NCI-H1930 (cell line): ENCODE measurements around the gene TDRD5.

Experiments used
- DNase-seq, 2 experiments: peaks; one replicate each; lab custom pipeline; 2025; lab: John Stamatoyannopoulos, UW

TDRD5 gene, protein sequence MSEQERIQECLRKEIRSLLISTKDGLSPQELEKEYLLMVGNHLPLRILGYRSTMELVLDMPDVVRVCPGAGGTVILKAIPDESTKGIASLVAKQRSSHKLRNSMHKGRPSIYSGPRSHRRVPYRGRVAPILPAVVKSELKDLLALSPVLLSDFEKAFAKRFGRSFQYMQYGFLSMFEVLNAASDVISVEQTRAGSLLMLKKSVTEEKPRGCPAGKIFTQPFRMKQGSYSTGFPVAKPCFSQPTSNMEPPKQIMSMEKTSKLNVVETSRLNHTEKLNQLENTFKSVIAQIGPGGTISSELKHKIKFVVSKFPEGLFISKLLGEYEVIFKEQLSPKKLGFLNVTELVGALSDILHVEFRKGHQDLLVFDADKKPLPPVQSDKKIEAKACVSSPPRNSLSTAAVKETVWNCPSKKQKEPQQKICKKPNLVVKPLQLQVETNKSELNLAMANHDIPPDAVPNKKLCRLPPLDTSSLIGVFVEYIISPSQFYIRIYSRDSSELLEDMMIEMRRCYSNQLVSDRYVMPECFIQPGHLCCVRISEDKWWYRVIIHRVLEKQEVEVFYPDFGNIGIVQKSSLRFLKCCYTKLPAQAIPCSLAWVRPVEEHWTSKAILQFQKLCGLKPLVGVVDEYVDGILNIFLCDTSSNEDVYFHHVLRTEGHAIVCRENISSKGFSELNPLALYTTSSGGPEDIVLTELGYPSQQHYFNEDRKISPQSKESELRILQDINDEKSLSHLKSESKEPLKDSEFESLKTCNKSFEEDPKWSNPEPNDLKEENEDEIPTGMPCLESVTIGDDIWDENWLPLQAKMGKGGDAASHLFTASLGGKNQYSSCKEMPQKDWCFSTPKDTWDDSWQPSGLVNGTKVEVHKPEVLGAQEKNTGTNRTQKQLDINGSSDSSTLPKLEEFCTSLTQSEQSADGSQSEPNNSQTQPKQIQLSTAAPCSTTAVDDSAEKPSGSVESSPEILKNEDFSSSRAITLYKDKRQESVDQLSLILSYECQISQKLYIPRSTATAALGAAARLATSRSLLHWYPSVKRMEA

DNA sequence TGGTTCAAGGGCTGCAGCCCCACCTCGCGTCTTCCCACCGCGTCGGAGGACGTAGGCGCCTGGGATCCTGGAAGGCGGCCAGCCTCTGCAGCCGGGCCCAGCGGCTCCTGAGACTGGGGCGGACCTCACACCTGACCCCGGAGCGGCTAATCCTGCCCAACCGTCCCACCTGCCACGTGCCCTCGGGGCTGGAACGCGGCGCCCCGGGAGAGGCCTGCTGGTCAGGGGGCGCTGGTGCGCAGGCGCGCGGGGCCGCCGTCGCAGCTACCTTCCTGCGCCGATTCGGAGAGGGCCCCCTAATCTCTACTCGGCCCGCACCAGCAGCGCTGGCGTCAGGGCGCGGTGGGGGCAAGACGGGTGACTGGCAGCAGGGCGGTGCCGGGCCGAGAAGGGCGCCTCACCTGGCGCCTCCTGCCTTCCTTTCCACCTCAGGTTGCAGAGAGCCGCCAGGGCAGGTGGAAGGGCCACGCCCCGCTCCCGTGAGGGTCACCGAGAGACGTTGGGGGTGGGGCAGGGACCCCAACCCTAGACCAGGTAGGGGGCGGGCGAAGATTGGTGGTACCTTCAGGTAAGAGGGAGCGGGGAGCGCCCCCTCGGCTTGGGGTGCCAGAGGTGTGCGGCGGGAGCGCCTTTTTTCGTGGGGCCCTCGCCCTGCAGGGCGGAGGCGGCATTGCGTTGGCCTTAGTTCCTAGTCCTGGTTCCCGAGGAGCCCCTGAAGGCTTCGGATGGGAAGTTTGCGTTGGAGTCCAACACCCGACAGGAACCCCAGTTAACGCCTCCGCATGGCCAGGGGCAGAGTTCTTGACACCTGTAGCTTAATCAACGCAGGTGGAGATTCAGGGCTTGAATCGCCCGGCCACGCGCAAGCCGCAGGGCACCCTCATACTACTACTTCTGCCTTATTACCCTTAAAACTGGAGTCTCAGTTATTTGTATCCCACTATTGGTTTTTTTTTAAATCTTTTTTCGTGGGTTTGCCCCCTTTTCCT is at the start of gene TDRD5:
TSS of gene TDRD5 (plus strand) at position 241 of the 989 bp plus-strand sequence. CDS start 784 bp downstream, outside the sequence.
- peak; percentile 58 to 67 for DNase-seq

DNA sequence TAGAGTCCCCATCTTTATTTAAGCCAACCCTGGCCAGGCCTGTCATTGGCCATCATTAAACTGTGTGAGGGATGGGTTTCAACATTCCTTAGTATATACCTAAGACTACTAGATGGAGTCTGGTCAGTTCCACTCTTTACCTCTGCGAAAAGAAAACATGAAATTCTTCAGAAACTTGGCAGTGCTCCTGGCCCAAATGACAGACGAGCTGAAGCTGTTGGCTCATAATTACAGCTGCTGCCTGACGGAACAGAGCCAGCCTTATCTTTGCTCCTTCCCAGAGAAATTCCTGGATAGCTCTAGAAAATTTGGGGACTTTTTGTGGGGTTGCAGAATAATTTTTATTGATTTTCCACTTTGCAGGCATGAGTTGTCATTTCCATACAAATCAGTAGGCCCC is 46.3 kb upstream of the TDRD5 start:
- DNase-seq = no peak

DNA sequence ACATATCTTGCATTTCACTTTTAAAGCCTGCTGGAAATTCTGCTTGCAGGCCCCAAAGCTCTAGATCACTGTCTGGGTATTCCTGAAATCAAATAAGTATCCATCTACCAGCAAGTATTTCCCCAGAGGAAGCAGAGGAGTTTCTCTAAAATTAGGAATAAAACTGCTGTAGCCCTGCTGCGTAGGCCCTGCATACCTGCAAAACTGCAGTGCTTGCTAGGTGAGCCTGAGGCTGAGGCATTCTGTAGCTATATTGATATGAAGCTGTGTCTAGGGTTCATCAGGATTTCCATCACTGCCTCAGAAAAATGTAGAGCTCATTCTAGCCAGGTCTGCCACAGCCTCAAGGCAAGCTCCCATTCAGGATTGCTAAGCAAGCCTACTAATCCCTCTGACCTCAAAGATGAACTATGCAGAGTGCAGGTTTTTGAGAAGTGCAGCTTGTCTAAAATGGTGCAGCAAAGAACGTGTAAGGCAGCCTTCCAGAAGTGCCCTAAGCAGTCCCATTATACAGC is 44.6 kb upstream of the TDRD5 start:
- no peak for DNase-seq

DNA sequence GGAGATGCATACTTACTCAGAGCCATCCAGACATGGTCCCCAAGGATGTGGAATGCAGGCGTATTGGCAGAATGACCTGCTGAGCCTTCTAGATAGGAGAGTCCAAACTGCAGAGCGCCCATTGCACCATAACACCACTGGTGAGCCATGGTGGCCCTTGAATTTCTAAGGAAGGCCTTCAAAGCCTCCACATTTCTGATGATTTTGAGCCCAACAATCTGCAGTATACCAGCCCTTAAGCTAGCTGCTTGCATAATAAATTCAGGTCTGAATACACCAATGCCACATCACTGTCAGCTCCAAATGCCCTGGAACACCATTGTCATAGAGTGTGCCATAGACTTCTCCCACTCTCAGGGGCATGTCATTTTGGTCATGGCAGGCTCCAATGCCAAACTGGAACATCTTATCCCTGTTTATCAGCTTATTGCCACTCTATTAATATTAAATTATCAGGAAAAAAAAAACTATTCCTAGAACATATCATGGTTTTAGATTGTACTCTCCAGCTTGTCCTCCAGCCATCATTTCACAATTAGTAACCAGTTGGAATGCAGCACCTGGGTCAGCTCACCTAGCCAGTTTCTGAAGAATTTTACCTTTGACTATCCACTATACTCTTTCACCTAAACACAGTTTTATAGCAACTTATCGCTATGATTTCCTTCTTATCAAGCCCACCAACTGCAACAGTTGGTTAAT is 42.8 kb upstream of the TDRD5 start:
- no peak for DNase-seq

DNA sequence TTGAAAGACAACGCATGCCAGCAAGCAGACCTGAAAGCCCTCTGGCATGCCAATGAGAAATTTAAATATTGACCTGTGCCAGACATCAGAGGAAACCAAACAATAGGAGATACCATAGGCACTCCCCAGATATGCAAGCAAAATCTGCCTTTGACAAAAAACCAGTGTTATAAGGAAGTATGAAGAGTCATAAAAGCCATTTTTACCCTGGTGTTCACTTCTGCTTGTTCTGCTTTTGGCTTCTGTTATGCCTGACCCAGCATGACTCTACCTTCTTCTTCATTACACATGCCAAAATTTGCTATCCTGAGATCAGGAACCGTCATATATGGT is 42.3 kb upstream of the TDRD5 start:
- DNase-seq = no peak

DNA sequence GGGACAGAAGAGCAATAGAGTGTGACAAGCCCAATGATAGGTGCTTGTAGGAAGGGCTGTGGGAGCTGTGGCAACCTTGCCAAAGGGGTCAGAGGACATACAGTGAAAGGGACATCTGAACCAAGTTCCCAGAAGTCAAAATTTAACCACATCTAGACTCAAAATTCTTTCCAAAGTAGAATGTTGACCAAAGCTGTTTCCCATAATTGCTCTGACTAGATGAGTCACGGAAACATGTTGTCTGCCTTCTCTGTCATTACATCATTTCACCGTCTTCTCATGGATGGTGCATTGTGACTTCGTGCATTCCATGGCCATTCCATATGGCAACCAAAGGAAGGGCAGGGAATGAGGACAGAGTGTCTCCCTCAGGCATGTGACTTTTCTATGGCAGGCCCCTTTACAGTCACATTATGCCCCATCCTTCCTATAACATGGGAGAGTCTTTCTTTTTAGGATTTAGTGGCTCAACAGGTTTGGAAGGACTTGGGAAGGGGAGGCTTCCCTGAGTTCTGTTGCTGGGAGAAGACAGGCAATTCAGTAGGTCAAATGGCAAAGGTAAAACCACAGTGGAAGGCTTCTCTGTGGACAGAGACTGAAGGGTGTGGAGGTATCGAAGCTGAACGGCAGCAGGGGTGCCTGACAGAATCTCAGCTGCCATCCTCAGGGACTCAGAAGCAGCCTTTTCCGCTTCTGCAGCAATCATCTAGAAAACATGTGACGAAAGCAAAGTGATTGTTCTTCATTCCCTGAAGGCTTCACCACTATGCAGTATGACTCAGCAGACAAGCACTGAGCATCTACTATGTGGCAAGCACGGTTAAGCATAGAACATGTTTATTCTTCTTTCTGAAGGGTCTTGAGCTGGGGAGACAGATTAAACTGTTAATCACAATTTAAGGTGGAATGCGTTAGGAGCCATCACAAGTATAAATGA is 40.6 kb upstream of the TDRD5 start:
- DNase-seq = no peak

DNA sequence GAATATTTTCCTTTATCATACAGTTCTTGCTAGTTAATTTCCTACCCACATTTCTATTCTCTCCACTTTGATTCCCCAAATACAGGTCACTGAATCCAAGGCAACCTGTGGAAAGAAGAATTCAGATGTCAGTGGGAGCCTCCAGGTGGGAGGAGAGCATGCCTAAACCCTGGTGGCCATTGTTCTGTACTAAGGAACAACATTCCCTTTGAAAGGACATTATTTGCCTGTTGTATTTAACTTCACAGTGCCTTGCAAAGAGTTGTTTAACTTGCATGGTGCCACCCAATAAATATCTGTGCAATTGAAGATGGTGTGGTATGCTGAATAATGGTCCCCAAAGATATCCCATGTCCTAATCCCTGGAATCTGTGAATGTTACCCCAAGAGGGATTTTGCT is 37.2 kb upstream of the TDRD5 start:
- no peak for DNase-seq

DNA sequence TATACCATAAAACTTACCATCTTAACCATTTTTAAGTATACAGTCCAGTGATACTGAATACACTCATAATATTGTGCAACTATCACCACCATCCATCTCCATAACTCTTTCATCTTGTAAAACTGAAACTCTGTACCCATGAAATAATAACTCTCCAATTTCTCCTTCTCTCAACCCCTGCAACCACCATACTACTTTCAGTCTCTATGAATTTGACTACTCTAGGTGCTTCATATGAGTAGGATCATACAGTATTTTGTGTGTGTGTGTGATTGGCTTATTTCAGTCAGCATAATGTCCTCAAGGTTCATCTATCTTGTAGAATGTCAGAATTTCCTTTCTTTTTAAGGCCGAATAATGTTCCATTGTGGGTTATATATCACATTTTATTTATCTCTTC is 33.6 kb upstream of the TDRD5 start:
- DNase-seq = no peak

DNA sequence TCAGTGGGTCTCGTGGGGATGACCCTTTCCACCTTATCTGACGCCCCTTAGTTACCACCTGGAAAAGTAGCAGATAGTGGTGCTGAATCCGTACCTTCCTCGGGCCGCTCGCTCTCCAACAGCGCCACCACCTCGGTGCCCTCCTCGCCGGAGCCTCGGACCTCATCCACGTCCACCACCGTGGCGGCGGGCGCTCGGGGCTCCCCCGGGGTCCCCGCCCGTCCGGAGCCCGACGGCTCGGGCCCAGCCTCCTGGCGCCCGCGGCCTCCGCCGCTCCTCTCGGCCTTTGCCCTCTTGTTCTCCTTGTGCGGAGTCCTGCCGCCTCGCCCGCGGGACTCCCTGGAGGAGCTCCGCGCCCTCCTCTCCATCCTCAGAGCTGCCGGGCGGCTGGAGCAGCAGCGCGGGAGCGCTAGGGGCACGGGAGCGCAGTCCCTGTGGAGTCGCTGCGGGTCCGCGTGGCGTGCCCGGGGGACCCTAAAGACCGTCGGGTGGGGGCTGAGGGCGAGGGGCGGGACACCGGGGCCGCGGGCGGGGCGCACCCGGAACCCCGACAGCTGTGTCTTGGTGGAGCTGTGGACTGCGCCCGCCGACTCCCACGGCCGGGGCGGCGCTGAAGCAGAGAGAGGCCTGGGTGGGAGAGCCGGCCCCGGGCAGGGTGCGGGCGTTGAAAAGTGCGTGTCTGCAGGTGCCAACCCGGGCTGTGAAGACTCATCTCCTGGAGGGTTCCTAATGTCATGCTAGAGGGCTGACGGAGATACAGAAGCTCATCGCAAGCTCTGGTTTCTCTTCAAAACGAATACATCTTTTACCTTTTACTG is 15.9 kb upstream of the TDRD5 start, which contains the start of gene NPHS2:
TSS of gene NPHS2 (minus strand) at position 452 of the 818 bp plus-strand sequence. CDS start at position 368, 84 bp downstream.
- DNase-seq = peak in 1 of 2 experiments; percentile 37

DNA sequence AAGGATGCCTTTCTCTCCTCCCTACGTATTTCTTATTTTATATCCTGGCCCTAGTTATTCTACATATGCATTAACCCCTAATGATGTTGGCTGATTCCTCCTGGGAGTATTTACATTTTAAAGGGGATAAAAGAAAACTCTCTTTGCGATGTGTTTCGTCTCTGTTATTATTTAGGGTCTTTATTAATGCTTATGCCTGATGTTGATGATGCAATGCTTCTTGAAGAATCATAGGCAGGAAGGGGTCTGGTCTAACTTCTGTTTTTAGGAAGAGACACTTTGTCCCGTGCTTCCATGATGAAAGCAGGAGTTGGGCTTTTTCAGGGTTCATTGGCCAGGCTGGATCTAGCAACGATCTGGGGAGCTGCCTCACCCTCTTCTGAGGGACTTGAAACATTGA is 15.1 kb upstream of the TDRD5 start:
- no peak for DNase-seq

DNA sequence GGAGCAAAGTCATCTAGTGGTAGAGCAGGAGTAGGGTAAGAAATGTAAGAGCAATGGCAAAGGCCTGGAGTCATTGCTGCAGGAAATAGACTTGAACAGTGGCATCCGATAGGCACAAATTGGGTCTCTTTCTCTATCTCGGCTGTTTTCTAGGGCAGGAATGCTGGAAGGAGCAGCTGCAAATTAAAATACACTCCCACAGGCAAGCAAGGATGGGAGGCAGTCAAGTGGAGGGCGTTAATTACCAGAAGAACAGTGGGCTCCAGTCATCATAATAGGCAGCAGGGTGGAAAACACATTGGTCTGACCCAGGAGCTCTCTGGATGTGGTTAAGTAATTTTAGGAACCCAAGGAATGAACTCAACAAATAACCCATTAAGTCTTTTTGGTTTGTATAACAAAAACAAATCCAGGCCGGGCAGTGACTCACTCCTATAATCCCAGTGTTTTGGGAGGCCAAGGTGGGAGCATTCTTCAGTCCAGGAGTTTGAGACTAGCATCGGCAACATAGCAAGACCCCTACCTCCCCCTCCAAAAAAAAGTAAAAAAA is 7.8 kb upstream of the TDRD5 start:
- DNase-seq = no peak

DNA sequence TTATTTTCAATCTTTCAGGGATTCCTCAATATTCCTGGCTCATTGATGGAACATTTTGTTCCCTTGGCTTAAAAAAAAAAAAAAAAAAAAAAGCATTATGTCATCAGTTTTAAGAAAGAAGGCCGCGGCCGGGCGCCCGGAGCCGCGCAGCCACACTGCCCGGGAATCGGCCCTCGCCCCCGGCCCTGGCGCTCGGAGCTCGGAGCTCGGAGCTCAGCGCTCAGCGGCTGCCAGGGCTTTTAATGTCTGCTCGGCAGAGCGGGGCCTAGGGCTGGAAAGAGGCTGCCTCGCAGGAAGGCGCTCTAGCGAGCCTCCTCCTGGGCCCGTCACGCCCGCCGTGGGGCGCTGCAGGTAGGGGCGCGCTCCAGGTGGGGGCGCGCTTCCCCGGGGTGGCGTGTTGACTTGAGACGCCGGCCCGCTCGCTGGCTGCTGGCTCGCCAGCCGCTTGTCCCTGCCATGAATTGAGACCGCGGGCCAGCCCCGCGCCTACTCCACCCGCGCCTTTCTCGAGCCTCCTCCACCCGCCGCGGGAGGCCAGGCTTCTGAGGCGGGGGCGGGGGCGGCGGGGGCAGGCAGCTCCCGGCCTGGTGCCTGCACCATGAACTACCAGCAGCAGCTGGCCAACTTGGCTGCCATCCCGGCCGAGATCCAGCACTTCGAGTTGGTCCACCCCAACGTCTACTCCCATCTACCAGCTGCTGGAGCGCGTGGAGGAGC is 5.4 kb upstream of the TDRD5 start:
- DNase-seq = peak; percentile 69 to 85

DNA sequence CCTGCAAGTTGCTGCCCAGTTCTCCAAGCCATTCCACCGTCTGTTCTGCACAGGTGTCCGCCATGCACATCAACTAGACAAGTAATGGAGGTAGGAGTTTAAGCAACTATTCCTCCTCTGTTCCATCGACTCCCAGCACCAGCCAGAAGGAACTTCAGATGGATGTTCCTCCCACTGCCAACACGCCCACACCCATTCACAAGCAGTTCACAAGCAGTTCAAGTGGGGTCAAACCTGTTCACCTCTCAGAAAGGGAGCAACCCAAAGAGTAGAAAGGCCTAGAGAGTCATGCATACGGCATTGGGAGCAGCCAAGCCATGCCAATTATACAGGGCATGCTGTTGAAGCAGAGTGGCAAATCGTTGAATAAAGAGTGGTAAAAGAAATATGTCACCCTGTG is 4.3 kb upstream of the TDRD5 start:
- no peak for DNase-seq

DNA sequence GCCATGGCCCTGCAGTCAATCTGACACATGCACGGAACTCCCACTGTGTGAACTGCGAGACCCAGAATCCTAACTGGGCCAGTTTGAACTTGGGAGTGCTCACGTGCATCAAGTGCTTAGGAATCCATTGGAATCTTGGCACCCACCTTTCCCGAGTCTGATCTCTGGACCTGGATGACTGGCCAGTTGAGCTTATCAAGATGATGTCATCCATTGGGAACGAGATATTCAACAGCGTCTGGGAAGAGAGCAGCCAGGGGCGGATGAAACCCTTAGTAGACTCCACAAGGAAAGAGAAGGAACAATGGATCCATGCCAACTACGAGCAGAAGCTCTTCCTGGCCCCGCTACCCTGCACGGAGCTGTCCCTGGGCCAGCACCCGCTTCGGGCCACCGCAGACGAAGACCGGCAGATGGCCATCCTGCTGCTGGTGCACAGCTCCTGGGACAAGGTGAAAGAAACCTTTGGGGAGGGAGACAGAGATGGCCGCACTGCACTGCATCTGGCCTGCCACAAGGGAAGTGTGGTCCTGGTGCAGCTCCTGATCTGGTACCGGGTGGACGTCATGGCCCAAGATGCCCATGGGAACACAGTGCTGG is 3.1 kb upstream of the TDRD5 start:
- DNase-seq = no peak

DNA sequence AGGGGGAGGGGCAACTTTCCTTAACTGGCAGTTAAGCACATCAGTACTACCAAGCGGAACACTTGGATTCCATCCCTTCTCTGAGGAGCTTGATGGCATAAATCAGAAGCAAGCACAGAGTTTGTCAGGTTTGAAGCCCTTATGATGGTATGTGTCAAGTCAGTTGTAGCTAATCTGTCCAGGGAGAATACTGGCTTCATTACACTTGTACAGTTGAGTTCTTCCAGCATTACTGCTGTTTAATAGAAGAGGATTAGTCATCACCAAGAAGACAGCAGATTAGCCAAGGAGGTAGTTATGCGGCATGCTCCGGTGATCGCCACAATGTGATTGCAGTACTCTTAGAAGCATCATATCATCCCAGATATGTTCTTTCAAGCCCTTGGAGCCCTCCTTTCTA is 2.1 kb upstream of the TDRD5 start:
- no peak for DNase-seq

DNA sequence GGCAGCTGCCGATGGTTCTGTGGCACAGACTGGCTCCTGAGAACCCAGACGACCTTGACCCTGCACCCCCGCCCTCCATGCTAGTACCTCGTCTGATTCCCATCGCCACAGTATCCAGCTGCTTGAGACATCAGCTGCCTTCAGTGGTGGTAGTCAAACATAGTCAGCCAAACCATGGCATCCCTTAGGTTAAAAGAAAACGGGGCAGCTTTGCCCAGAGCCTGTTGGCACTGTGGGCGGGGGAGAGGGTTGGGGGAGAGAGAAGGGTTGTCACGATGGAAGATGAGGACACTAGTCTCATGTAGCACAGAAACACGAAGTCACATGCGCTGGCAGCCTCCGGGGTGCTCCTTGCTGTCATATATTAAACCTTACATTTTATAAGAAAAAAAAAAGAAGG is 961 bp upstream of the TDRD5 start:
- no peak for DNase-seq

DNA sequence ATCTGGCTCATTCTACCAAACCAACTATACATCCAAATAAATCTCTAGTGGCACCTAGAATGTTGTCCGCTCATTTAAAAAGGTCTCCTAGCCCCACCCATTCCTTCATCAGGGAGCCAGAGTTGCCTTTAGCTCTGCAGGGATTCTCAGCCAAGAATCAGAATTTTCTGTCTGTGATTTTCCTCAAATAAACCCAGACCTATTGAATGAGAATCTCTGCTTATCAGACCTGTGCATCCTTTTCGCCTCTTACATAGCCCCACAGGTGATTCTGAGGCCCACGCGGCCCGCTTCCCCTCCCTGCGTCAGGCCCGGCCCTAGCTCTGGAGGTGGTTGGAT is 410 bp upstream of the TDRD5 start:
- DNase-seq = no peak
